ENCODE data around the gene SERPINA1.

DNA sequence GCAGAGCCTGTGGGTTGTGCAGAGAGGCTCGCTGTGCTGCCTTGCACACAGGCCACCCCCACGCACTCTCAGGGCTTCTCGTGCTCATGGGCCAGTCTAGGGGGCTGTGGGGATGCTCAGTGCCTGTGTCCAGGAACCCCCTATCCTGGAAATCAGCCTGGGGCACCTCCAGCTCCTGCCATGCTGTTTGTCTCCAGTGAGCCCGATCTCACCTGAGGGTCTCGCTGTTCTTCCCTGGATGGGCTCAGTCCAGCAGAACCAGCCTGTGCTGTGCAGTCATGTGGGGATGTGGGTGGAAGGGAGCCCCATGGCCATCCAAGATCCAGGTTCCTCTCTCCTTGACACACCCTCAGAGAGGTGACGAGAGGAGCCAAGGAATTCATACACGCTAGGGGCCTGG, 26.7 kb downstream of the SERPINA1 start:
- TF ChIP-seq, protein P1, sequence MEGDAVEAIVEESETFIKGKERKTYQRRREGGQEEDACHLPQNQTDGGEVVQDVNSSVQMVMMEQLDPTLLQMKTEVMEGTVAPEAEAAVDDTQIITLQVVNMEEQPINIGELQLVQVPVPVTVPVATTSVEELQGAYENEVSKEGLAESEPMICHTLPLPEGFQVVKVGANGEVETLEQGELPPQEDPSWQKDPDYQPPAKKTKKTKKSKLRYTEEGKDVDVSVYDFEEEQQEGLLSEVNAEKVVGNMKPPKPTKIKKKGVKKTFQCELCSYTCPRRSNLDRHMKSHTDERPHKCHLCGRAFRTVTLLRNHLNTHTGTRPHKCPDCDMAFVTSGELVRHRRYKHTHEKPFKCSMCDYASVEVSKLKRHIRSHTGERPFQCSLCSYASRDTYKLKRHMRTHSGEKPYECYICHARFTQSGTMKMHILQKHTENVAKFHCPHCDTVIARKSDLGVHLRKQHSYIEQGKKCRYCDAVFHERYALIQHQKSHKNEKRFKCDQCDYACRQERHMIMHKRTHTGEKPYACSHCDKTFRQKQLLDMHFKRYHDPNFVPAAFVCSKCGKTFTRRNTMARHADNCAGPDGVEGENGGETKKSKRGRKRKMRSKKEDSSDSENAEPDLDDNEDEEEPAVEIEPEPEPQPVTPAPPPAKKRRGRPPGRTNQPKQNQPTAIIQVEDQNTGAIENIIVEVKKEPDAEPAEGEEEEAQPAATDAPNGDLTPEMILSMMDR (conservative IDR thresholded peaks at IDR 0.05; ENCODE audit: low read depth, low read length), result no peak
- TF ChIP-seq EZH2 (IDR thresholded peaks at IDR 0.05; ENCODE audit: low read length, unreplicated experiment), result no peak
